Liver (tissue), 9 donors: ENCODE measurements around the gene GATA5. TPM values are rescaled to one million over a fixed set of nuclear protein-coding genes. Genes with fewer than 3 reads are reported as not detected.
A peak's percentile ranks its signal among the peaks of the same experiment; 100 is the strongest.

ENCODE experiments used
- DNase-seq: peaks from one replicate; pipeline ENCODE4 v3.0.0-alpha.2; 2017; ENCODE audit warnings: low spot score
- H3K27ac ChIP-seq, 2 donors: one replicate each; pipeline ENCODE4 v1.7.0; 2013; ENCODE audit warnings: inconsistent platforms in 2 of 2, low read length in 2 of 2, control low read depth in 1 of 2, low read depth in 1 of 2, mild to moderate bottlenecking in 1 of 2
- H3K27me3 ChIP-seq, 4 donors: one replicate each; pipeline versions ENCODE4 v1.6.1 to v1.7.0; 2013; ENCODE audit warnings: low read length in 3 of 4, inconsistent platforms in 1 of 4, mild to moderate bottlenecking in 1 of 4, moderate library complexity in 1 of 4; ENCODE audit not compliant: control insufficient read depth in 4 of 4, insufficient read depth in 4 of 4
- H3K36me3 ChIP-seq, 4 donors: one replicate each; pipeline versions ENCODE4 v1.6.1 to v1.7.0; 2013; ENCODE audit warnings: low read length in 3 of 4, mild to moderate bottlenecking in 3 of 4, low read depth in 1 of 4, moderate library complexity in 1 of 4; ENCODE audit not compliant: control insufficient read depth in 4 of 4, insufficient read depth in 3 of 4
- H3K4me1 ChIP-seq, 4 donors: one replicate each; pipeline versions ENCODE4 v1.6.1 to v1.7.0; 2013; ENCODE audit warnings: low read length in 3 of 4, mild to moderate bottlenecking in 3 of 4, moderate library complexity in 1 of 4; ENCODE audit not compliant: control insufficient read depth in 4 of 4, insufficient read depth in 4 of 4
- H3K4me3 ChIP-seq, 3 donors: one replicate each; pipeline versions ENCODE4 v1.6.1 to v1.7.0; 2013; ENCODE audit warnings: low read length in 3 of 3, control low read depth in 1 of 3, low read depth in 1 of 3, mild to moderate bottlenecking in 1 of 3
- H3K9ac ChIP-seq, 2 donors: one replicate each; pipeline ENCODE4 v1.7.0; 2013; ENCODE audit warnings: low read length in 2 of 2, mild to moderate bottlenecking in 2 of 2, moderate library complexity in 2 of 2, control low read depth in 1 of 2, low read depth in 1 of 2
- H3K9me3 ChIP-seq, 4 donors: one replicate each; pipeline versions ENCODE4 v1.6.1 to v1.7.0; 2013; ENCODE audit warnings: low read length in 3 of 4; ENCODE audit not compliant: control insufficient read depth in 4 of 4
- EGR1 ChIP-seq, 2 donors: IDR thresholded peaks; 2 replicates each; pipeline ENCODE4 v1.6.1; 2016 to 2018; ENCODE audit warnings: antibody characterized with exemption in 2 of 2, low read depth in 2 of 2
- FOXA2 ChIP-seq: IDR thresholded peaks from 2 replicates; pipeline ENCODE4 v1.6.1; 2016; ENCODE audit warnings: antibody characterized with exemption
- HNF4G ChIP-seq: IDR thresholded peaks from 2 replicates; pipeline ENCODE4 v1.6.1; 2016; ENCODE audit warnings: antibody characterized with exemption
- JUND ChIP-seq, 2 donors: IDR thresholded peaks; 2 replicates each; pipeline ENCODE4 v1.6.1; 2016; ENCODE audit warnings: antibody characterized with exemption in 2 of 2
- REST ChIP-seq: IDR thresholded peaks from 2 replicates; pipeline ENCODE4 v1.6.1; 2016; ENCODE audit warnings: antibody characterized with exemption, mild to moderate bottlenecking
- RXRA ChIP-seq, 2 donors: IDR thresholded peaks; 2 replicates each; pipeline ENCODE4 v1.6.1; 2017 to 2018; ENCODE audit warnings: antibody characterized with exemption in 2 of 2, mild to moderate bottlenecking in 1 of 2
- SP1 ChIP-seq: IDR thresholded peaks from 2 replicates; pipeline ENCODE4 v1.6.1; 2018; ENCODE audit warnings: antibody characterized with exemption, mild to moderate bottlenecking
- YY1 ChIP-seq: IDR thresholded peaks from 2 replicates; pipeline ENCODE4 v1.6.1; 2016; ENCODE audit warnings: antibody characterized with exemption, mild to moderate bottlenecking
- WGBS: extraction: QIAGEN DNeasy Blood & Tissue Kit; methylation state at CpG from one replicate; pipeline ENCODE4 v1.1.7; 2013; 5-methylcytosine and 5-hydroxymethylcytosine counted together
- polyA plus RNA-seq, 2 donors: library from polyadenylated mRNA; stranded (reverse) in 1 of 2; unstranded in 1 of 2; fragments of 200-250 nt in 1 of 2; fragments of >200 nt in 1 of 2; fragmentation: Nextera tagmentation in 1 of 2; extraction: Ambion mirVana in 1 of 2; gene quantifications; one replicate each; pipeline versions ENCODE4 v1.2.1 to v1.2.3, GENCODE V29; 2013 to 2015
- total RNA-seq, 2 donors: library from RNA; depleted of rRNA; stranded (reverse); fragments of >200 nt; gene quantifications; one replicate each; pipeline ENCODE4 v1.2.3, GENCODE V29; 2014
- TF ChIP-seq, protein P1 (sequence below): IDR thresholded peaks from 2 replicates; pipeline ENCODE4 v1.6.1; 2016; ENCODE audit warnings: antibody characterized with exemption
- TF ChIP-seq, protein P2 (sequence below): IDR thresholded peaks from 2 replicates; pipeline ENCODE4 v1.6.1; 2016; ENCODE audit warnings: antibody characterized with exemption
- donor health status: healthy.
- donor health status: healthy.
- donor health status: healthy.
- donor health status: healthy.
- donor health status: healthy.

GATA5 gene
- total and polyA plus RNA-seq, 4 donors = 0.25 to 6.1 (median 0.34) TPM

- TF ChIP-seq REST (no peak), RXRA (IDR thresholded peaks at IDR 0.05) (no peak), FOXA2 (no peak)
Observed at GRCh38 chr20:62525014-62525413, 49.2 kb upstream of the GATA5 start (continued).

GRCh38 chr20:62524505-62524911 is 48.7 kb upstream of the GATA5 start:
- TF ChIP-seq JUND (IDR thresholded peaks at IDR 0.05) (no peak), EGR1 (IDR thresholded peaks at IDR 0.05; ENCODE audit: low read depth in 2 of 2) (no peak)
- 28% methylated on average over 10 of the region's 10 CpGs for WGBS
- no peak overlapping the region for H3K9ac ChIP-seq
- H3K9me3 ChIP-seq = no peaks in the 10 kb centered on the region
- H3K36me3 ChIP-seq = no peaks in the 10 kb centered on the region
- H3K27me3 ChIP-seq = peaks cover 0 to 14% (median 5%) of the 10 kb centered on the region in 4 donors
- H3K4me1 ChIP-seq = no peaks in the 10 kb centered on the region
- no peak for DNase-seq
- no peak overlapping the region for H3K4me3 ChIP-seq
- no peak overlapping the region for H3K27ac ChIP-seq

- H3K27ac ChIP-seq = no peak overlapping the region
- H3K4me3 ChIP-seq = no peak overlapping the region
- H3K9me3 ChIP-seq = no peaks in the 10 kb centered on the region
- no peaks in the 10 kb centered on the region for H3K36me3 ChIP-seq
- TF ChIP-seq, protein P1, sequence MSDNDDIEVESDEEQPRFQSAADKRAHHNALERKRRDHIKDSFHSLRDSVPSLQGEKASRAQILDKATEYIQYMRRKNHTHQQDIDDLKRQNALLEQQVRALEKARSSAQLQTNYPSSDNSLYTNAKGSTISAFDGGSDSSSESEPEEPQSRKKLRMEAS = no peak
- TF ChIP-seq RXRA (IDR thresholded peaks at IDR 0.05) = no peak
- TF ChIP-seq REST = no peak
- TF ChIP-seq HNF4G = no peak
- TF ChIP-seq SP1 = no peak
- TF ChIP-seq, protein P2, sequence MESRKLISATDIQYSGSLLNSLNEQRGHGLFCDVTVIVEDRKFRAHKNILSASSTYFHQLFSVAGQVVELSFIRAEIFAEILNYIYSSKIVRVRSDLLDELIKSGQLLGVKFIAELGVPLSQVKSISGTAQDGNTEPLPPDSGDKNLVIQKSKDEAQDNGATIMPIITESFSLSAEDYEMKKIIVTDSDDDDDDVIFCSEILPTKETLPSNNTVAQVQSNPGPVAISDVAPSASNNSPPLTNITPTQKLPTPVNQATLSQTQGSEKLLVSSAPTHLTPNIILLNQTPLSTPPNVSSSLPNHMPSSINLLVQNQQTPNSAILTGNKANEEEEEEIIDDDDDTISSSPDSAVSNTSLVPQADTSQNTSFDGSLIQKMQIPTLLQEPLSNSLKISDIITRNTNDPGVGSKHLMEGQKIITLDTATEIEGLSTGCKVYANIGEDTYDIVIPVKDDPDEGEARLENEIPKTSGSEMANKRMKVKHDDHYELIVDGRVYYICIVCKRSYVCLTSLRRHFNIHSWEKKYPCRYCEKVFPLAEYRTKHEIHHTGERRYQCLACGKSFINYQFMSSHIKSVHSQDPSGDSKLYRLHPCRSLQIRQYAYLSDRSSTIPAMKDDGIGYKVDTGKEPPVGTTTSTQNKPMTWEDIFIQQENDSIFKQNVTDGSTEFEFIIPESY = no peak
- no peak for TF ChIP-seq JUND (IDR thresholded peaks at IDR 0.05)
- TF ChIP-seq YY1 = no peak
- peak; percentile 70 for DNase-seq
- no peaks in the 10 kb centered on the region for H3K4me1 ChIP-seq
- 58% methylated on average over 26 of the region's 26 CpGs for WGBS
- peaks cover 0 to 14% (median 5%) of the 10 kb centered on the region in 4 donors for H3K27me3 ChIP-seq
- no peak overlapping the region for H3K9ac ChIP-seq
Observed at GRCh38 chr20:62523473-62524203, 47.8 kb upstream of the GATA5 start.
